Stimulated activated CD8-positive, alpha-beta memory T cell treated with anti-CD3 and anti-CD28 coated beads, Interleukin-7, amount 100 ng/mL, for 48 hours (primary cell): Measurements from ENCODE around the gene TTC38.
"Not testable (repeated sequence)": the region's sequence is repeated elsewhere in the genome, so short reads cannot be mapped to it uniquely, and the experiment has no call there.

Source experiments
- DNase-seq, 2 donors: peaks; one replicate each; pipeline ENCODE4 v3.0.0-alpha.2; 2020; ENCODE audit warnings: low read depth in 1 of 2; ENCODE audit errors: extremely low read depth in 1 of 2

The TTC38 gene

DNA sequence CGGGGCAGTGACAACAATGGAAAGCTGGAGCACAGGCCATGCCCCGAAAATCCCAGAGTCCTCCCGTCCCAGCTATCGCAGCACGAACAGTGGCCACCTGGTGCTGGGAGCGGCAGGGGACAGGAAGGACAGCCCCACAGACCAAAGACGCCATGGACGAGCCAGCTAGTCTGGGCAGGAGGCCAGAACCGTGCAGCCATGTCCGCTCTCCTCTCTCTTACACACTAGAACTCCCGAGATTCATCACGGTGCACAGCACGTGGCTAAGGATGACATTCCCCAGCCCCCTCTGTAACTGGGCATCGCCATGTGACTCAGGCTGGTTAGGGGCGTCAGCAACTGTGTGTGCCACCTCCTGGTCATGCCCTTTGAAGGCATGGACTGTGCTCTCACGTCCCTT is 22.3 kb upstream of the TTC38 start:
- no peak for DNase-seq

DNA sequence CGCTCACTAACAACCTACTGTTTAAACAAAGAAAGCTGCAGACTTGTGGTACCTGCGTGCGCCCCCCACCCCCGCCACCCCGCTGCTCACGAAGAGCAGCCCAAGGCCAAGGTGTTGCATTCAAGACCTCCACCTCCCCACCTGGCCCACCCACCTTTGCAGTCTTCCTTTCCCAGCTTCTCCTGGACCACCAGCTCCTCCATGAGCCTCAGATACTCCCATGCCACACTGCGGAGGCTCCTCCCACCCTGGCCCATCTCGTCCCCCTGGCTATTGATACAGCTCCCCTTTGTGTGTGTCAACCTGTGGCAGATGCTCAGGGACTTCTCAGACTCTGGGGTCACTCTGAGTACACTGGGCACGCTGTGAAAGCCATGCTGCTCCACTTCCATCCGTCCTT is 21.6 kb upstream of the TTC38 start:
- DNase-seq, result no peak

DNA sequence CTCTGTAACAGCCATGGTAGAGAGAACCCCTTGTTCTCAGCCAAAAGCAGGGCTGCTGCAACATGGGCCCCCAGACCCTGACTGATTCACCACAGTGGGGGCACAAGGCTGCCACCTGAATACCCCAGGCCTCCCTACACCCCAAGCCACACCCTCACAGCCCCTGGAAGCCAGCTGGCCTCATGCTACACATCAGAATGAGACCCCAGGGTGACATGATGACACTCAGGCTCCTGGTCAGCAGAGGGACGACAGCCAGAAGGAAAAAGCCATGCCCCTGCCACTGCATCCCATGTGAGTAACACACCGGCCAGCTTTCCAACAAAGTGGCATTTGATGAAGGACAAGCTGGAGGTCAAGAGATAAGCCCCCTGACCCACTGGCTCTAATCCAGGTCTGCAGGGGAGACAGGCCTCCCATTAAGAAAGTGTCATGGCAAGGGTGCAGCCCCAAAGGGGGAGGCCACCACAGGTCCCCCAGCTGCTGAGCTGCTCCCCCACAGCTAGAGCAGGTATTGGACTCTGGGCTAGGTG is 20.3 kb upstream of the TTC38 start:
- DNase-seq, result no peak

DNA sequence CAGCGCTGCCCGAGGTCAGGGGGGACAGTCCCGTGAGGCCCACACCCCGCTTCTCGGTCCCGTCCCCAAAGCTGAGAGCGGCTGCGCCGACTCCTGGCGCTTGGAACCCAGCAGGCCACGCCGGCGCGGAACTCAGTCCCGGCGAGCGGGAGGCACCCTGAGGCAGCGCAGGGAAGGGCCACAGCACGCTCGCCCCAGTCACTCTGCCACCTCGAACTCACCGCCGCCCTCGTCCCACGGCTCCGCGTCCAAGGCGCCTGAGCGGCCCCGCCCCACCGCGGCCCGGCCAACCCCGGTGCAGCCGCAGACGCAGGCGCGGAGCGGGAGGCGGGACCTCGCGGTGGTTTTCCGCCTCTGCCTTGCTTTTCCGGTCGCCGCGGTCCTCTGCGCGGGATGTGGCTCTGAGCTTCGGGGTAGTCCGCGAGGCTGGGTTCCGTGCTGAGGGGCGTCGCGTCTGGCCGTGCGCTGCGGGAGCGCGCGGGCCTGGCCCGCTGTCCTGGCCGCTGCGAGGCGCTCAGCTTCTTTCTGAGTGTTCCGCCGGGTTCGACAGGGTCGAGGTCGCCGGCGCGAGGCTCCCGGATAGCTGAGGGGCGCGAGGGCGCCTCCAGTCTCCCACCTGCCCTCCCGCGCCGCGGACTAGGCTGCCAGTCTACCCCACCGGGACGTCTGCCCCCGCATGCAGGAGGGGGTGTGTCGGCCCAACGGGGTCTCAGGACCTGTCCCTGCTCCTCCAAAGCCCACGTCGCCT is 17.6 kb upstream of the TTC38 start, which contains the start of gene CDPF1:
Gene CDPF1 (minus strand): TSS at position 259 of the 748 bp plus-strand sequence. CDS start 2,009 bp downstream, outside the sequence.
- DNase-seq, result peak; percentile 84 to 93

DNA sequence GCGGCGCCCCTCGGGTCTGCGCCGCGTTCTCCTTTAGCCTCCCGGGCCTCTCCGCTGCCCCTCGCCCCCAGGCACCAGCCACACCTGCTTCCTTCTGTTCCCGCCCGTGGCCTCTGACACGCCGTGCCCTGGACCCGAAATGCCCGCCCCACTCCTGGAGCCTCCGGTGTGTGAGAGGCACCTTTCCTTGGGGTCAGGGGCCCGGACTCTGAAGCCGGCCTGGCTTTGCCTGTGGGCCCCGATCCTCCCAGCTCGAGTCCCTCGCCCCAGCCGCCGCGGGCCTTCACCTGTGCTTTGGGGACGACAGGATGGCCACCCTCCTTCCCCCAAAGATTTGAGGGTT is 17.1 kb upstream of the TTC38 start:
- DNase-seq, result no peak

DNA sequence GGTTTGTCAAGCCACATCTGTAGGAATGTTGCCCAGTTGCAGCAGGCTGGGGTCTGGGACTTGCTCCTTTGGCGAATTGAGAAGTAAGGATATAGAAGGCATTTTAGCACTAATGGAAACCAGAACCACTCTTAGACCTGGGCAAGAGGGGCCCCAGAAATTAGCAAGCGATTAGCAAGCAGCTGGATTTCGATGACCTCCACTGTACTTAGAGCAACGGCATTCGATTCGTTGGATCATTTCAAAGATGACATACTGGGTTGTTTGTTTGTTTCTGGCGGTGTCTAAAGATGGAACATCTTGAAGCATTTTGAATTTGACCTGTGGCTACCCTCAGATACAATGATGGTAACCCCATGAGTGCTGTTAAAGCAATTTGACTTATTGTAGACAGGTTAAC is 16.5 kb upstream of the TTC38 start:
- DNase-seq, result no peak

DNA sequence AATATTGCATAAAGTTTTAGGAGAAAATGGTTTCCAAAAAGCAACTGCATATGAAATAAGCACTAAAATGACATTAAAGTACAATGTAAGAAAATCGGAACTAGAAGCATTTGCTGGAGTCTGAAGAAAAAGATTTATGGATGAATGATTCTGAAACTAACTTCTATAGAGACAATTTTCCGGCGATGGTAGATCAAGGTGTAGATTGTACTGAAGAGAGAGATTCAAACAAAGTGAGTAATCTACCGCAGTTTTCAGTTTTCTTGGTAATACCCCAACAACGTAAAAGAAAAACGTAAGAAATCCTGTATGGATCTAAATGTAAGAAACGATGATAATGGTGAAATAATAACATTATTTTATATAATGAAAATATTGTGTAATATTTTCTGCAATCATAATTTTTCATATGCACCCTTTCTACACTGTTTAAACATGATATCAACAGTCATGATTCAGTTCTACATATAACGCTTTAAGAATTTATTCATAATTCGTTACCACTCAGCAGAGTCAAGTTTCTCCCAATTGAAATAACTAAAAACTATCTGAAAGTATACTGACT is 15.9 kb upstream of the TTC38 start:
- DNase-seq, result no peak

DNA sequence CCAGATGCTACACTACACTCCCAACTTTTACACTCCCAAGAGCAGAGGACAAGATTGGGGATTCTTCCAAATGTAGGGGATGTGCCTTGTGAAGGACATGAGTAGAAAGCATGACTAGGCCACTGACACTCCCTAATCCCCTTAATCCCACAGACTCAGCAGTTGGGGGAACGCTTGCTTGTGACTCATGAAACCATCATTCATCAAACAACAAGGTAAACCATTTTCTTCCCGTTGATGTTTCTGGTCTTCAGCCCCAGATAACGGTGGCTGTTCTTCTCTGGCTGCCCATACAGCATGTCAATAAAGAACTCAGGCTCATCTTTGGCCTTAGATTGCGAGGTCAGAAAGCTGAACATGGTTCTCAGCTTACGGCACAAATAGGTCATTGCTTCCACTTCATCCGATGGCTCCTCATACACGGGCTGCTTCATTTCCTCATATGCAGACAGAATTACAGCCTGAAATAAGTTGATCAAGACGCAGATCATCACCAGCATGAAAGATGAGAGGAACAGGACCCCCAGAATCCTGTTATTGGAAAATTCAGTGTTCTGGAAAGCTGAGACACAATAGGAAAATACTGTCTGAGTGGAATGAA is 11.3 kb upstream of the TTC38 start:
- DNase-seq, result no peak

DNA sequence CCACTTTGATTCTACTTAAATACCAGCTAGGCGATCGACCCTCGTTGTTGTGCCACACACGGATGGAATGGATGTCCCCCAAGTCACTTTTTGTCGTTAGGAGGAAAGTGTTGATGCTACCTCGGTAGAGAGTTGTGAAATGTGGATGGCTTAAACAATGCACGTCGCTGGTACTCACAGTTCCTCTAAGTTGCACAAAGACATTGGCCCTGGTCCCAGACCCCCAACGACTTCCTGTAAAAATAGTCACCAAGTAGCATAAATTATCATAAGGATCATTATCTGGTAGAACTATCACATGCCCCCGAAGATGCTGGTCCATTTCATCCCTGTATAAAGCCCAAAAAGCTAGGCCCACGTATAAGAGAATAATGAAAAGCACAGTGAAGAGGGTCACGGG is 8.4 kb upstream of the TTC38 start:
- DNase-seq, result no peak

DNA sequence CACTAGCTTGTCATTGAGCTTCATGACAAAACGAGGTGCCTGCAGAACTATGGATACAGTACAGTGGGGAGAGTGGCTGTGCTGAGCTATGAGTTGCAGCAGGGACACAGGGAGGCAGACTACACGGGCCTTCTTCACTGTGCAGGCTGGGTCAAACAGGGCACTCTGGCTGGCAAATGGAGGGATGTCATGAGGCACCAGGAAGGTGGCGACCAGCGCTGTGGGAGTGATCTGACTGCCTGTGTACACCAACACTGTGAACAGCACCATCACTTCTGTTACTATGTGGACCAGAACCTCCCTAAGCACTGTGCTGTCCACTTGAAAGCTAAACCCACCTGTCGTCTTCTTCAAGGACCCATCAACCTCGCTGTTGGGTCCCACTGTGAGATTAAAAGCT is 7.8 kb upstream of the TTC38 start:
- no peak for DNase-seq

DNA sequence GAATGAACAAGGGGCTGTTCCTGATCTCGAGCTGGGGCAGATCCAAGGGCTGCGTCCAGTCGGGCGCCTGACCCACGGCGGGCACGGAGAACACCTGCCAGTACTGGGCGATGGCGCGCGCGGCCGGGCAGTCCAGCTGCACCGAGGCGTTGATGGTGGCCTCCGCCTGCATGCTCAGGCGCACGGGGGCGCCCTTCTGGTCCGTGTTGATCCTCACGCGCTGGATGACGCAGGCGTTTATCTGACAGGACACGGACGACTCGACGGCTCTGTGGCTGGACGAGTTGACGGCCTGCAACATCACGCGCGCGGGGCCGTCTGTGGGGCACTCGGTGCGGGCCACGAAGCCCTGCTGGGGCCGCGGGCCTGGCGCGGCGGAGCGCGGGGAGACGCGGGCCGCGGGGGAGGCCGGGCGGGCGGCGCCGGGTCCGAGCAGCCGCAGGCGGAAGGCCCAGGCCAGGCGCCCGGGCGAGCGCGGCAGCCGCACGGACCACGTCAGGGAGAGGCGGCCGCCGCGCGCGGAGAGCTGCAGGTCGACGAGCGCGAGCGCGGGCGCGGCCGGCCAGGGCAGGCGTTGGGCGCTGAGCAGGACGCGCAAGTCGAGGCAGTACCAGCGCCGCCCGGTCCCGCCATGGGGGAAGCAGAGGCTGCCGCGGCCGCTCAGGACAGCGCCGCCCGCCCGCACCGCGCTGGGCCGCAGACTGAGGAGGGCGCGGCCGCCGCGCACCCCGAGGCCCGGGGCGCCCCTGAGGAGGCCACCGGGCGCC is 5.2 kb upstream of the TTC38 start:
- peak in 1 of 2 donors; percentile 32 for DNase-seq

DNA sequence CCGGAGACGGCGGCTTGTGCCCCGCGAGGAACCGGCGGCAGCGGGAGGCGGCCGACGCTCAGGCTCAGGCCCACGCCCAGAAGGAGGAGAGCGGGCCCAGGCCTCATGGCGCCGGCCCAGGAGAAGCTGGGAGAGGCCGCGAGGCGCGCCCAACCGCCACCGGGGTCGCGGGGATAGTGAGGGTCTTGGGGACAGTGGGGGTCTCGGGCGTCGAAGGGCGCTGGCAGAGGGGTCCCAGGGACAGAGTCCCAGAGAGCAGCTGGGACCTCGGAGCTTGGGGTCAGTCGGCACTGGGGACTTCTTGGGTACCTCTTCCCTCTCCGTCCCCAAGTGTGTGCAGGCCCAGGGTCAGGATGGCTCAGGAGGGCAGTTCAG is 4.6 kb upstream of the TTC38 start, which contains the start of gene PKDREJ:
Gene PKDREJ (minus strand): TSS at position 128 of the 375 bp plus-strand sequence. CDS start 21 bp downstream, at position 107.
- DNase-seq, result no peak

DNA sequence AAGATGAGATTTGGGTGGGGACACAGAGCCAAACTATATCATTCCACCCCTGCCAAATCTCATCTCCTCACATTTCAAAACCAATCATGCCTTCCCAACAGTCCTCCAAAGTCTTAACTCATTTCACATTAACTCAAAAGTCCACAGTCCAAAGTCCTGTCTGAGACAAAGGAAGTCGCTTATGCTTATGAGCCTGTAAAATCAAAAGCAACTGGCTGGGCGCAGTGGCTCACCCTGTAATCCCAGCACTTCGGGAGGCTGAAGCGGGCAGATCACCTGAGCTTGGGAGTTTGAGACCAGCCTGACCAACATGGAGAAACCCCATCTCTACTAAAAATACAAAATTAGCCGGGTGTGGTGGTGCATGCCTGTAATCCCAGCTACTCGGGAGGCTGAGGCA is 3.3 kb upstream of the TTC38 start:
- not testable (repeated sequence) for DNase-seq

DNA sequence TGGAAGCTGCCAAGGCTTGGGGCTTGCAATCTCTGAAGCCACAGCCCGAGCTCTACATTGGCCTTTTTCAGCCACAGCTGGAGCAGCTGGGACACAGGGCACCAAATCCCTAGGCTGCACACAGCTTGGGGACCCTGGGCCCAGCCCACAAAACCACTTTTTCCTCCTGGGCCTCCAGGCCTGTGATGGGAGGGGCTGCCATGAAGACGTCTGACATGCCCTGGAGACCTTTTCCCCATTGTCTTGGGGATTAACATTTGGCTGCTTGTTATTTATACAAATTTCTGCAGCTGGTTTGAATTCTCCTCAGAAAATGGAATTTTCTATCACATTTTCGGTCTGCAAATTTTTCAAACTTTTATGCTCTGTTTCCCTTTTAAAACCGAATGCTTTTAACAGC is 2.2 kb upstream of the TTC38 start:
- not testable (repeated sequence) for DNase-seq

DNA sequence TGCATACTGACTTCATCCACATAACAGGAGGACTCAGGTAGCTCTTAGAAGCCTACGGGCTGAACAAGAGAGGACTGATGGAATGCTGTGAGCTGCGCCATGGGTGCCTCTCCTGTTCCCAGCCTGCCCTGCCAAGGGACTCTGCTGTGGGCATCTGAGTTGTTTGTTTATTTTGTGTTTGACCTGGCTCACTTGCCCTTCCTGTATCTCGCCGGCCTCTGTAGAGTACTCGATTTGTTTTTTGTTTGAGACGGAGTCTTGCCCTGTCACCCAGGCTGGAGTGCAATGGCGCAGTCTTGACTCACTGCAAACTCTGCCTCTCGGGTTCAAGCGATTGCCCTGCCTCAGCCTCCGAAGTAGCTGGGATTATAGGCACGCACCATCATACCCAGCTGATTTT is 1.8 kb downstream of the TTC38 start:
- DNase-seq, result no peak

DNA sequence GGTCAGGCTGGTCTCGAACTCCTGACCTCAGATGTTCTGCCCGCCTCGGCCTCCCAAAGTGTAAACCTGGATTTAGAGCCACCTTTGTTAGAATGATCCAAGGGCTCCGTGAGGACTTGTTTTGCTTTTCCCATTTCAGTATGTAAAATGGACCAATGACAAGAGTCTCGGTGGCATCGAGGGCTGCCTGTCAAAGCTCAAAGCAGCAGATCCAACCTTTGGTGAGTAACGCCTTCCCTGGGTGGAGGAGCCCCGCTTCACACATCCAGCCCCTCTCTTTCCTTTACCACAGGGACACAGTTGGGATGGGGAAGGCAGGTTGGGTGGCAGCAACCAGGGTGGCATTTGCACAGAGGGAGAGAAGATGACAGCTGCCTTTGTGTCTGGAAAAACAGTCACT is 4.4 kb downstream of the TTC38 start:
- no peak for DNase-seq

DNA sequence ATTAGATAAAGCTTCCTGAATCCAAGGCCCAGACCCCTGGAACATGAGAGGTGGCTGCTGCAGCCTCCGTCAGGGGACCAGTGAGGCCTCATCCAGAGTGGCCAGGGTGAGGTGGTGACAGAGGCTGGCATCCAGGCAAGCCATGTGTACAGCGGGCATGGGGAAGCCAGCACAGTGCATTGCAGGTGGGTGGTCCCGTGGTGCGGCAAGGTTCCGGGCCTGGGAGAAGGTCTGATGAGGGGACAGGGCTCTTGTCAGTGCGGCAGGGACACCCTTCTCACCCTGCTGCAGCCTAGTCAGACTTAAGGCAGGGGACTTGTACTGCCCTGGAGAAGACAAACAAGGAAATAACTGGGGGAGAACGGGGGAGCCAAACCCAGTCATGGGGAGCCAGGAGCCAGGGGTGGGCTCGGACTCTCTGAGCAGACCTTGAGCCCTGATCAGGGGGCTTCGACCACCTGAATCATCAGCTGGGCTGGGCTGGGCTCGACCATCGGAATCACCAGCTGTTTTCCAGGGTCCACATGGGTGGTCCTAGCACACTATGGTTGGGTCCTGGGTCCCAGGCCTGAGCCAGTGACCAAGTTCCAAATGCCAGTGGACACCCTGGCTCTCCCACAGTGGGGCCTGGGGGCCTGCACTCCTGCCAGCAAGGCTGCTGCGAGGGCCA is 5.1 kb downstream of the TTC38 start:
- no peak for DNase-seq

DNA sequence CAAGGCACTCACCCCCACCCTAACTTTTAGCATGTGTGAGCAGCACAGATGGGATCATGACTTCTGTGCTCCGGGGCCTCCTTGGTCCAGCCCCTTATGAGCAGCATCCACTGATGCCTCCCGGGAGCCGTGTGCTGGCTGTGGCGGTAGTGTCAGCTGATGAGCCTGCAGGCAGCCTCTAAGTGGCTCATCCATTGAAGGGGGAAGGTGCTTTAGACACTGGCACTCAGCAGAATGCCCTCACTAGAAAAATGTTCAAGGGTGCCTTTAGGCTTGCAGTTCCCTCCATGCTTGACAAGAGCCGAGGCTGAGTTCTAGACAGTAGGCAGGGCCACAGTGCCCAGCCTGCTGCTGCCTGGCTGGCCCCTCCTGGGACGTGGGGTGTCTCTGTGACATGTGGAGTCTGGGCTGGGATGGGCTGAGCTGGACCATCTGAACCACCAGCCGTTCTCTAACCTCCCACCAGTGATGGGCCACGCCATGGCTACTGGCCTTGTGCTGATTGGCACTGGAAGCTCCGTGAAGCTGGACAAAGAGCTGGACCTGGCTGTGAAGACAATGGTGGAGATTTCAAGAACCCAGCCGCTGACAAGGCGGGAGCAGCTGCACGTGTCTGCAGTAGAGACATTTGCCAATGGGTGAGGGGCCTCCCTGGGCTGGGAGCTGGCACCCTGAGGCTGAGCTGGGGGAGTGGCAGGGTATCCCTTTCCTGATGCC is 5.8 kb downstream of the TTC38 start:
- no peak for DNase-seq

DNA sequence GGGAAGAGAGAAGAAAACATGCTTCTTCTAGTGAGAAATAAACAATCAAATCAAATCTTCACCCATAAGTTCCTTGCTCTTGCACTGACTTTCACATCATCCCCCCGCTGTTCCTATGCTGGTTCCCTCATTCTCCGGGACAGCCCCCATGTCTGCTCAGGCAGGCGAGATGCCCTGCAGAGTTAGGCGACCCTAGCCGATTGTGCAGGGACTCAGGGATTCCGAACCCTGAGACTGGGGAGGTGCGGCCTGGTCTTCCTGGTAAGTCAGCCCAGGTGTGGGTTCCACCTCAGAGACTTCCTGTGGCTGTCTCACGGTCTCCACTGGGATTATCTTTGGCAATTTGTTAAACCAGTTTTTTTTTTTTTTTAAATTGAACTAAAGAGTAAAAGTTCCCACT is 6.6 kb downstream of the TTC38 start:
- no peak for DNase-seq

DNA sequence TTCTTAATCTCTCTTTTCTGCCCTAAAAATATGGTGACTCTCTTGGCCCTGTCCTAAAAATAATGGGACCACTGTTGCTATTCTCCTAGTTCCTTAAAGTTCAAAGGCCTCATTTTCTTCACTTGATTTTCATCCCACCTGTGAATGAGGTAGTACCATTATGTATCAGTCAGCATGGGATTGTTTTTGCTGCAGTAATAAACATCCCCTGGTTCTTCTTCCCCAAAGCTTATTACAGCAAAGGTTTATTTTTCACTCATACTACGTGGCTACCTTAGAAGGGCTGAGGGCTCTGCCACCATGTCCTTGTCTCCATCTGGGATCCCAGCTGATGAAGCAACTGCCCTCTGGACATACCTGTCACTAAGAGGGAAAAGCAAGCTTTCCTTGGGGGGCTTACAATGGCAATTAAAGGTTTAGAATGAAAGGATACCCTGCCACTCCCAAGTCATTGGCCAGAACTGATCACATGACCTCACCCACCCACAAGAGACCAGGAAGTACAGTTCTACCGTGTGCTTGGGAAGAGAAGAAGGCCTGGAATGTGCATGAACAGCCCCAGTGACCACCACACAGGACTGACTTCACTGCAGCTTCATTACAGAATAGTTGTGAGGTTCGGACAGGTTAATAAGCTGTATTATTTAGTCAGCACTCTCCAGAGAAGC is 7.8 kb downstream of the TTC38 start:
- DNase-seq, result no peak
